Measurements from ENCODE around the gene GPR17.

The GPR17 gene

GRCh38 chr2:127597984-127598380, 48.0 kb upstream of the GPR17 start:
- Histone ChIP-seq H4K20me1 (ENCODE audit: control insufficient read depth, insufficient read depth, low read depth, low read length) (no peaks in the 10 kb centered on the region), H3K27ac (ENCODE audit: low read depth, low read length) (no peak overlapping the region), H3F3A (ENCODE audit: control insufficient read depth, insufficient read depth) (no peaks in the 10 kb centered on the region), H3K79me2 (ENCODE audit: control insufficient read depth, low read length) (no peaks in the 10 kb centered on the region), H3K36me3 (ENCODE audit: control insufficient read depth, low read length) (no peaks in the 10 kb centered on the region), H3K4me1 (ENCODE audit: control insufficient read depth, low read length) (peaks cover 9% of the 10 kb centered on the region), H3K9me3 (ENCODE audit: control insufficient read depth, insufficient read depth, low read length) (0 out of 2 replicates have a peak, but pooled peaks cover under 1% of the 10 kb centered on the region), H3K4me3 (ENCODE audit: low read length) (no peak overlapping the region), H3K27me3 (ENCODE audit: control insufficient read depth, low read length) (peaks cover 6% of the 10 kb centered on the region; the same call in 1 of the 2 replicates), H3K9me2 (replicated peaks; ENCODE audit: control insufficient read depth, low read length) (no peaks in the 10 kb centered on the region), H3K4me2 (ENCODE audit: low read length) (no peak overlapping the region)
- TF ChIP-seq CTCF (IDR thresholded peaks at IDR 0.05; ENCODE audit: low read depth, low read length, poor library complexity, severe bottlenecking) (no peak), EZH2phosphoT487 (IDR thresholded peaks at IDR 0.05; ENCODE audit: borderline replicate concordance, low read length) (no peak)

GRCh38 chr2:127598711-127599110, 47.2 kb upstream of the GPR17 start:
- Histone ChIP-seq H3K27me3 (ENCODE audit: control insufficient read depth, low read length) (peaks cover 6% of the 10 kb centered on the region; the same call in 1 of the 2 replicates), H3K9me2 (replicated peaks; ENCODE audit: control insufficient read depth, low read length) (no peaks in the 10 kb centered on the region), H3K79me2 (ENCODE audit: control insufficient read depth, low read length) (no peaks in the 10 kb centered on the region), H4K20me1 (ENCODE audit: control insufficient read depth, insufficient read depth, low read depth, low read length) (no peaks in the 10 kb centered on the region), H3K27ac (ENCODE audit: low read depth, low read length) (no peak overlapping the region), H3K4me3 (ENCODE audit: low read length) (no peak overlapping the region), H3K9me3 (ENCODE audit: control insufficient read depth, insufficient read depth, low read length) (0 out of 2 replicates have a peak, but pooled peaks cover 3% of the 10 kb centered on the region), H3K4me1 (ENCODE audit: control insufficient read depth, low read length) (peaks cover 9% of the 10 kb centered on the region), H3K36me3 (ENCODE audit: control insufficient read depth, low read length) (no peaks in the 10 kb centered on the region), H3F3A (ENCODE audit: control insufficient read depth, insufficient read depth) (no peaks in the 10 kb centered on the region), H3K4me2 (ENCODE audit: low read length) (no peak overlapping the region)
- no peak for TF ChIP-seq EZH2phosphoT487 (IDR thresholded peaks at IDR 0.05; ENCODE audit: borderline replicate concordance, low read length)
- TF ChIP-seq CTCF (IDR thresholded peaks at IDR 0.05; ENCODE audit: low read depth, low read length, poor library complexity, severe bottlenecking): no peak

- TF ChIP-seq EZH2phosphoT487 (IDR thresholded peaks at IDR 0.05; ENCODE audit: borderline replicate concordance, low read length) (no peak), CTCF (IDR thresholded peaks at IDR 0.05; ENCODE audit: low read depth, low read length, poor library complexity, severe bottlenecking) (no peak)
- H3K27me3 ChIP-seq (ENCODE audit: control insufficient read depth, low read length): peaks cover 6% of the 10 kb centered on the region; the same call in 1 of the 2 replicates
- no peaks in the 10 kb centered on the region for H3K36me3 ChIP-seq (ENCODE audit: control insufficient read depth, low read length)
- H3F3A ChIP-seq (ENCODE audit: control insufficient read depth, insufficient read depth): no peaks in the 10 kb centered on the region
- H3K9me3 ChIP-seq (ENCODE audit: control insufficient read depth, insufficient read depth, low read length): 0 out of 2 replicates have a peak, but pooled peaks cover 3% of the 10 kb centered on the region
- no peak overlapping the region for H3K4me3 ChIP-seq (ENCODE audit: low read length)
- no peak overlapping the region for H3K4me2 ChIP-seq (ENCODE audit: low read length)
- H3K9me2 ChIP-seq (replicated peaks; ENCODE audit: control insufficient read depth, low read length): no peaks in the 10 kb centered on the region
- no peaks in the 10 kb centered on the region for H4K20me1 ChIP-seq (ENCODE audit: control insufficient read depth, insufficient read depth, low read depth, low read length)
- H3K4me1 ChIP-seq (ENCODE audit: control insufficient read depth, low read length): peaks cover 8% of the 10 kb centered on the region
- no peaks in the 10 kb centered on the region for H3K79me2 ChIP-seq (ENCODE audit: control insufficient read depth, low read length)
- no peak overlapping the region for H3K27ac ChIP-seq (ENCODE audit: low read depth, low read length)
Measured at GRCh38 chr2:127599211-127599610, 46.7 kb upstream of the GPR17 start.

All from DOHH2 (cell line).